ENCODE measurements around the gene PPP1R13B.

GRCh38 chr14:103710771-103711377 is 136.5 kb downstream of the PPP1R13B start:
- TF ChIP-seq CTCF (IDR thresholded peaks at IDR 0.05) (no peak), POLR2A (IDR thresholded peaks at IDR 0.05) (no peak)

Measured in esophagus squamous epithelium (tissue), 4 donors.